HCT116 (cell line): Measurements from ENCODE around the gene LTB. TPM values are rescaled to one million over a fixed set of nuclear protein-coding genes. Genes with fewer than 3 reads are reported as not detected.

Experiments
- ATAC-seq: fragments of 200-7000 bp; cut with Tn5 transposase; 2 replicates; pipeline ENCODE4 v1.9.1; 2020; ENCODE audit warnings: mild to moderate bottlenecking, moderate library complexity
- BruUV-seq: library from RNA; stranded (reverse); fragments of 400-500 nt; replicated peaks from 2 replicates; lab custom pipeline; 2021; lab: Mats Ljungman, UMichigan
- CTCF ChIA-PET: fragments of 300-600 bp; sonication (Branson Sonifier 250); formaldehyde crosslinking; loops from one replicate; lab custom pipeline; 2021; ENCODE audit warnings: antibody characterized with exemption; lab: Charles Lee
- POLR2A ChIA-PET: fragments of 300-600, 350-600 bp; sonication (Branson Sonifier 250); formaldehyde crosslinking; loops from one replicate; lab custom pipeline; 2021; ENCODE audit warnings: antibody characterized with exemption; lab: Charles Lee
- RAD21 ChIA-PET, 2 experiments: fragments of 300-600 bp; sonication (Branson Sonifier 250); formaldehyde crosslinking; loops; one replicate each; lab custom pipeline; 2023; ENCODE audit warnings: low total read pairs in 2 of 2; ENCODE audit not compliant: uncharacterized antibody in 2 of 2, unreplicated experiment in 2 of 2, low non-redundant PET in 1 of 2; lab: Charles Lee
- DNase-seq: peaks from one replicate; pipeline ENCODE4 v3.0.0-alpha.2; 2010; ENCODE audit warnings: low read depth, low spot score
- H2AFZ ChIP-seq: fragments of 200-600 bp; shearing (Covaris generic), sonication (generic); 2 replicates; pipeline ENCODE4 v1.6.1; 2017; ENCODE audit warnings: low read depth, mixed run types, mixed read lengths, antibody characterized with exemption, low read length; ENCODE audit not compliant: poor library complexity, severe bottlenecking
- H3K27ac ChIP-seq: 2 replicates; pipeline ENCODE4 v1.5.1; 2012; ENCODE audit warnings: low read depth, low read length
- H3K27me3 ChIP-seq: fragments of 200-600 bp; sonication (generic); 2 replicates; pipeline ENCODE4 v1.6.1; 2016; ENCODE audit warnings: mixed run types, low read length, mixed read lengths; ENCODE audit not compliant: insufficient read depth
- H3K36me3 ChIP-seq, 2 experiments: fragments of 200-500 bp in 1 of 2; fragments of 200-600 bp in 1 of 2; sonication (Bioruptor generic) in 1 of 2; sonication (generic) in 1 of 2; 2 replicates each; pipeline versions ENCODE4 v1.5.1 to v1.6.1; 2014 to 2016; ENCODE audit warnings: low read length in 2 of 2, inconsistent platforms in 1 of 2, mixed read lengths in 1 of 2, mixed run types in 1 of 2; ENCODE audit not compliant: insufficient read depth in 2 of 2, control insufficient read depth in 1 of 2
- H3K4me1 ChIP-seq, 2 experiments: fragments of 200-600 bp in 1 of 2; sonication (generic) in 1 of 2; 2 replicates each; pipeline versions ENCODE4 v1.5.1 to v1.6.1; 2012 to 2017; ENCODE audit warnings: low read length in 2 of 2, inconsistent platforms in 1 of 2, mild to moderate bottlenecking in 1 of 2, mixed read lengths in 1 of 2, mixed run types in 1 of 2, moderate library complexity in 1 of 2; ENCODE audit not compliant: insufficient read depth in 2 of 2, control insufficient read depth in 1 of 2
- H3K4me2 ChIP-seq: fragments of 200-600 bp; sonication (generic); 2 replicates; pipeline ENCODE4 v1.6.1; 2017; ENCODE audit warnings: mixed run types, low read length, mixed read lengths
- H3K4me3 ChIP-seq, 2 experiments: fragments of 200-600 bp in 1 of 2; sonication (generic) in 1 of 2; replicated peaks in 1 of 2; 2 replicates each; pipeline ENCODE4 v1.5.1; 2011 to 2016; ENCODE audit warnings: low read length in 2 of 2, control low read depth in 1 of 2, low read depth in 1 of 2, mild to moderate bottlenecking in 1 of 2, mixed read lengths in 1 of 2, mixed run types in 1 of 2
- H3K79me2 ChIP-seq: fragments of 200-600 bp; sonication (generic); 2 replicates; pipeline ENCODE4 v1.6.1; 2017; ENCODE audit warnings: mild to moderate bottlenecking, mixed run types, low read length, moderate library complexity, mixed read lengths; ENCODE audit not compliant: insufficient read depth
- H3K9ac ChIP-seq: fragments of 200-600 bp; sonication (generic); 2 replicates; pipeline ENCODE4 v1.6.1; 2016; ENCODE audit warnings: low read length, mixed read lengths
- H3K9me2 ChIP-seq: fragments of 200-600 bp; sonication (generic), shearing (Covaris generic); 2 replicates; pipeline ENCODE4 v1.6.1; 2017; ENCODE audit warnings: mixed run types, mild to moderate bottlenecking, moderate library complexity; ENCODE audit not compliant: insufficient read depth
- H3K9me3 ChIP-seq, 2 experiments: fragments of 200-500 bp in 1 of 2; fragments of 200-600 bp in 1 of 2; sonication (Bioruptor generic) in 1 of 2; sonication (generic) in 1 of 2; 2 replicates each; pipeline ENCODE4 v1.6.1; 2014 to 2017; ENCODE audit warnings: low read length in 2 of 2, mixed read lengths in 2 of 2, inconsistent platforms in 1 of 2, low read depth in 1 of 2, mild to moderate bottlenecking in 1 of 2, mixed run types in 1 of 2, moderate library complexity in 1 of 2; ENCODE audit not compliant: control insufficient read depth in 1 of 2, insufficient read depth in 1 of 2
- H4K20me1 ChIP-seq: fragments of 200-600 bp; sonication (generic), shearing (Covaris generic); 2 replicates; pipeline ENCODE4 v1.6.1; 2017; ENCODE audit warnings: mixed run types, mild to moderate bottlenecking, moderate library complexity; ENCODE audit not compliant: insufficient read depth
- CBX3 ChIP-seq: IDR thresholded peaks from 2 replicates; pipeline ENCODE4 v1.6.1; 2012; ENCODE audit warnings: low read depth
- CEBPB ChIP-seq: IDR thresholded peaks from 2 replicates; pipeline ENCODE4 v1.6.1; 2012; ENCODE audit warnings: low read depth
- EZH2phosphoT487 ChIP-seq: fragments of 200-600 bp; IDR thresholded peaks from 2 replicates; pipeline ENCODE4 v1.6.1; 2018; ENCODE audit warnings: antibody characterized with exemption, borderline replicate concordance
- FOSL1 ChIP-seq: IDR thresholded peaks from 2 replicates; pipeline ENCODE4 v1.6.1; 2012; ENCODE audit warnings: low read depth
- POLR2AphosphoS5 ChIP-seq: IDR thresholded peaks from 2 replicates; pipeline ENCODE4 v1.6.1; 2011; ENCODE audit warnings: mild to moderate bottlenecking, low read depth, low read length, moderate library complexity
- REST ChIP-seq: IDR thresholded peaks from 2 replicates; pipeline ENCODE4 v1.6.1; 2012; ENCODE audit warnings: low read depth
- SIN3A ChIP-seq: IDR thresholded peaks from 2 replicates; pipeline ENCODE4 v1.6.1; 2012; ENCODE audit warnings: low read depth
- SP1 ChIP-seq: IDR thresholded peaks from 2 replicates; pipeline ENCODE4 v1.6.1; 2012; ENCODE audit warnings: low read depth
- TCF7L2 ChIP-seq: IDR thresholded peaks from 2 replicates; pipeline ENCODE4 v1.7.0; 2011; ENCODE audit warnings: borderline replicate concordance, inconsistent platforms; ENCODE audit not compliant: insufficient read depth, insufficient read length; ENCODE audit errors: extremely low read depth
- ZBTB33 ChIP-seq: IDR thresholded peaks from 2 replicates; pipeline ENCODE4 v1.6.1; 2011; ENCODE audit warnings: mild to moderate bottlenecking, low read length, moderate library complexity; ENCODE audit not compliant: insufficient replicate concordance; ENCODE audit errors: extremely low read depth
- ZFX ChIP-seq: fragments of 450-650 bp; IDR thresholded peaks from 2 replicates; pipeline ENCODE4 v1.6.1; 2017
- ZNF274 ChIP-seq: fragments of 200-500 bp; sonication (Bioruptor generic); IDR thresholded peaks from 2 replicates; pipeline ENCODE4 v1.6.1; 2014; ENCODE audit warnings: mild to moderate bottlenecking, low read depth, low read length, inconsistent platforms
- intact Hi-C: fragments of 100-400 bp; cut with micrococcal nuclease; formaldehyde crosslinking; loops from 2 replicates; pipeline ENCODE4 v1.10.0; 2022
- total RNA-seq: library from RNA; stranded (reverse); gene quantifications from one replicate; pipeline ENCODE4 v1.2.1, GENCODE V29; 2021; ENCODE audit not compliant: unreplicated experiment

Gene LTB
- total RNA-seq, 1 experiment from 2014 or later, result 0.64 TPM

GRCh38 chr6:31627690-31628287 is 45.6 kb upstream of the LTB start:
- no peaks in the 10 kb centered on the region for H3K9me3 ChIP-seq
- H3K4me1 ChIP-seq, result no peaks in the 10 kb centered on the region; a peak in 1 of 4 replicates
- H3K9me2 ChIP-seq, result no peaks in the 10 kb centered on the region
- H3K4me2 ChIP-seq, result no peak overlapping the region
- H3K9ac ChIP-seq, result no peak overlapping the region
- no peak overlapping the region for H3K27ac ChIP-seq
- no peak overlapping the region for H3K4me3 ChIP-seq
- CTCF ChIA-PET, result no interaction called here
- no TSS peak for BruUV-seq
- H3K27me3 ChIP-seq, result no peaks in the 10 kb centered on the region
- TF ChIP-seq SP1, result no peak
- no peak for TF ChIP-seq SIN3A
- no peak for TF ChIP-seq REST
- no peak for TF ChIP-seq CBX3
- no peak for TF ChIP-seq FOSL1
- no peak for TF ChIP-seq EZH2phosphoT487
- no peak for TF ChIP-seq POLR2AphosphoS5
- no peak for TF ChIP-seq TCF7L2
- TF ChIP-seq ZNF274, result no peak
- no peak for TF ChIP-seq CEBPB
- TF ChIP-seq ZFX, result no peak
- TF ChIP-seq ZBTB33, result no peak
- TF ChIP-seq, all 23 proteins: peak for 0
- Histone ChIP-seq H3K36me3 (peaks cover 54 to 96% of the 10 kb centered on the region in 2 experiments), H4K20me1 (no peaks in the 10 kb centered on the region), H3K79me2 (peaks cover 90% of the 10 kb centered on the region), H2AFZ (no peak overlapping the region)
- intact Hi-C loops, result no loop called here
- DNase-seq (no peak), ATAC-seq (no peak)
- RAD21 ChIA-PET, result no interaction called here
- POLR2A ChIA-PET, result no interaction called here
